GM12878 (cell line): ENCODE data around the gene COL17A1. TPM values are rescaled to one million over a fixed set of nuclear protein-coding genes. Genes with fewer than 3 reads are reported as not detected.

Experiments
- ATAC-seq: fragments of 200-7000 bp; cut with Tn5 transposase; 3 replicates; pipeline ENCODE4 v1.9.1; 2020; ENCODE audit warnings: mild to moderate bottlenecking, moderate library complexity
- BruUV-seq: library from RNA; stranded (reverse); fragments of 400-500 nt; replicated peaks from 2 replicates; lab custom pipeline; 2021; lab: Mats Ljungman, UMichigan
- CTCF ChIA-PET: fragments of 300-600 bp; sonication (Branson Sonifier 250); formaldehyde crosslinking; extraction: SDS; loops from one replicate; lab custom pipeline; 2021; ENCODE audit warnings: inconsistent platforms; lab: Yijun Ruan, JAX
- POLR2A ChIA-PET: fragments of 350-600 bp; formaldehyde crosslinking; extraction: SDS; loops from one replicate; lab custom pipeline; 2021; ENCODE audit warnings: inconsistent platforms; lab: Charles Lee
- RAD21 ChIA-PET: fragments of 300-600 bp; sonication (Branson Sonifier 250); formaldehyde crosslinking; loops from one replicate; lab custom pipeline; 2023; ENCODE audit warnings: antibody characterized with exemption; ENCODE audit not compliant: unreplicated experiment; lab: Charles Lee
- SMC1A ChIA-PET: fragments of 300-600 bp; sonication (Branson Sonifier 250); formaldehyde crosslinking; loops from one replicate; lab custom pipeline; 2023; ENCODE audit not compliant: unreplicated experiment, uncharacterized antibody; lab: Charles Lee
- DNase-seq: peaks from one replicate; pipeline ENCODE4 v3.0.0-alpha.2; 2011; ENCODE audit warnings: low read depth, low spot score
- FAIRE-seq: peaks from 3 replicates; lab custom pipeline; 2011; peaks lifted over from hg19 to GRCh38; lab: Jason Lieb, UNC
- H2AFZ ChIP-seq: 2 replicates; pipeline ENCODE4 v1.6.0; 2011; ENCODE audit warnings: low read depth, low read length, control low read depth; ENCODE audit not compliant: control insufficient read depth
- H3K27ac ChIP-seq: 2 replicates; pipeline ENCODE4 v1.5.1; 2011; ENCODE audit warnings: control low read depth; ENCODE audit not compliant: control insufficient read depth, insufficient read depth
- H3K27me3 ChIP-seq, 2 experiments: replicated peaks in 1 of 2; 2 replicates each; pipeline versions ENCODE4 v1.6.0 to v1.6.1; 2011; ENCODE audit warnings: low read length in 1 of 2; ENCODE audit not compliant: control insufficient read depth in 2 of 2, insufficient read depth in 2 of 2
- H3K36me3 ChIP-seq, 2 experiments: 2 replicates each; pipeline ENCODE4 v1.5.1; 2011; ENCODE audit warnings: low read length in 1 of 2; ENCODE audit not compliant: control insufficient read depth in 2 of 2, insufficient read depth in 2 of 2
- H3K4me1 ChIP-seq: 2 replicates; pipeline ENCODE4 v1.6.1; 2011; ENCODE audit warnings: mild to moderate bottlenecking, low read length, moderate library complexity, mixed read lengths; ENCODE audit not compliant: control insufficient read depth, insufficient read depth
- H3K4me2 ChIP-seq: 2 replicates; pipeline ENCODE4 v1.6.0; 2011; ENCODE audit warnings: control low read depth; ENCODE audit not compliant: control insufficient read depth, insufficient read depth
- H3K4me3 ChIP-seq: fragments of 200-600 bp; sonication (generic); 2 replicates; pipeline ENCODE4 v1.5.1; 2016
- H3K79me2 ChIP-seq: 2 replicates; pipeline ENCODE4 v1.6.0; 2011; ENCODE audit warnings: low read length; ENCODE audit not compliant: control insufficient read depth, insufficient read depth
- H3K9ac ChIP-seq: 2 replicates; pipeline ENCODE4 v1.8.0; 2011; ENCODE audit warnings: low read length, control low read depth, mixed read lengths; ENCODE audit not compliant: control insufficient read depth, insufficient read depth
- H3K9me3 ChIP-seq: replicated peaks from 3 replicates; pipeline ENCODE4 v1.5.1; 2011; ENCODE audit warnings: mild to moderate bottlenecking, low read length; ENCODE audit not compliant: control insufficient read depth, insufficient read depth
- H4K20me1 ChIP-seq: 2 replicates; pipeline ENCODE4 v1.6.0; 2011; ENCODE audit not compliant: control insufficient read depth, insufficient read depth
- HDAC2 ChIP-seq: fragments of 200-600 bp; sonication (generic); IDR thresholded peaks from 2 replicates; pipeline ENCODE4 v1.6.1; 2017
- MTA3 ChIP-seq: IDR thresholded peaks from 2 replicates; pipeline ENCODE4 v1.6.1; 2012; ENCODE audit warnings: low read length, inconsistent platforms, borderline replicate concordance
- PML ChIP-seq: IDR thresholded peaks from 2 replicates; pipeline ENCODE4 v1.6.1; 2012; ENCODE audit warnings: low read length, inconsistent platforms
- RAD51 ChIP-seq: fragments of 450-650 bp; IDR thresholded peaks from 2 replicates; pipeline ENCODE4 v1.6.1; 2016; ENCODE audit warnings: moderate library complexity, mild to moderate bottlenecking, inconsistent platforms
- RCOR1 ChIP-seq: conservative IDR thresholded peaks from 2 replicates; pipeline ENCODE4 v1.6.1; 2012; ENCODE audit warnings: low read depth, low read length, improper control_type of control experiment
- SIN3A ChIP-seq: IDR thresholded peaks from 2 replicates; pipeline ENCODE4 v1.6.1; 2012; ENCODE audit warnings: low read depth, low read length, improper control_type of control experiment
- SMAD1 ChIP-seq: fragments of 450-650 bp; IDR thresholded peaks from 2 replicates; pipeline ENCODE4 v1.6.1; 2018; ENCODE audit warnings: mild to moderate bottlenecking, low read depth; ENCODE audit not compliant: partially characterized antibody
- SMC3 ChIP-seq: IDR thresholded peaks from 2 replicates; pipeline ENCODE4 v1.6.1; 2011; ENCODE audit warnings: low read length, improper control_type of control experiment, borderline replicate concordance
- SP1 ChIP-seq: IDR thresholded peaks from one replicate; pipeline ENCODE4 v1.6.1; 2011; ENCODE audit warnings: low read depth, low read length
- SREBF1 ChIP-seq: IDR thresholded peaks from 2 replicates; pipeline ENCODE4 v1.6.1; 2012; ENCODE audit warnings: mild to moderate bottlenecking, low read length
- SRF ChIP-seq, 2 experiments: IDR thresholded peaks; 2 replicates each; pipeline ENCODE4 v1.6.1; 2011; ENCODE audit warnings: low read depth in 2 of 2, low read length in 2 of 2, mild to moderate bottlenecking in 1 of 2, moderate library complexity in 1 of 2
- TCF3 ChIP-seq: IDR thresholded peaks from 2 replicates; pipeline ENCODE4 v1.6.1; 2012; ENCODE audit warnings: low read depth, mild to moderate bottlenecking, low read length, borderline replicate concordance; ENCODE audit not compliant: insufficient read depth
- WGBS: methylation state at CpG from one replicate; pipeline ENCODE4 v1.1.6; 2016; ENCODE audit warnings: low lambda C conversion rate; ENCODE audit not compliant: insufficient replicate concordance, insufficient coverage; ENCODE audit errors: missing lambda C conversion rate; 5-methylcytosine and 5-hydroxymethylcytosine counted together
- in situ Hi-C: fragments of 300-500 bp; cut with MboI; formaldehyde crosslinking; loops from 9 replicates; pipeline ENCODE4 v1.14.3; 2018; ENCODE audit warnings: mixed read lengths
- intact Hi-C: fragments of 100-400 bp; cut with micrococcal nuclease; formaldehyde crosslinking; loops from one replicate; pipeline ENCODE4 v1.14.2; 2022; ENCODE audit not compliant: unreplicated experiment
- polyA plus RNA-seq, 11 experiments: library from polyadenylated mRNA; depleted of rRNA in 4 of 11; unstranded in 6 of 11; stranded (reverse) in 5 of 11; fragments of >200 nt; fragmentation: Nextera tagmentation in 4 of 11; fragmentation: Illumina TruSeq in 1 of 11; extraction: Ambion mirVana in 4 of 11; extraction: Trizol in 1 of 11; gene quantifications; 1 replicate in 1 of 11; 2 replicates in 10 of 11; pipeline versions ENCODE4 v1.2.1 to v1.2.3, GENCODE V29; 2011 to 2016; ENCODE audit warnings: inconsistent platforms in 2 of 11, missing spikeins in 2 of 11, low read depth in 1 of 11
- total RNA-seq, 4 experiments: library from RNA; depleted of rRNA in 3 of 4; stranded (reverse); fragments of >200 nt in 3 of 4; fragmentation: Illumina TruSeq in 1 of 4; extraction: Trizol in 1 of 4; gene quantifications; 2 replicates each; pipeline versions ENCODE4 v1.2.1 to v1.2.3, GENCODE V29; 2013 to 2021
- TF ChIP-seq, protein P1 (sequence below): fragments of 450-650 bp; IDR thresholded peaks from 2 replicates; pipeline ENCODE4 v1.6.1; 2018; ENCODE audit warnings: borderline replicate concordance, mild to moderate bottlenecking; ENCODE audit not compliant: partially characterized antibody
- TF ChIP-seq, protein P2 (sequence below): fragments of 450-650 bp; IDR thresholded peaks from 2 replicates; pipeline ENCODE4 v1.6.1; 2017; ENCODE audit warnings: borderline replicate concordance

The COL17A1 gene
- total and polyA plus RNA-seq, 10 of the 15 experiments (the other 5 are each of a cell fraction or from before 2014, with no cell fraction given): 0.08 to 0.22 TPM; not detected in 8

DNA sequence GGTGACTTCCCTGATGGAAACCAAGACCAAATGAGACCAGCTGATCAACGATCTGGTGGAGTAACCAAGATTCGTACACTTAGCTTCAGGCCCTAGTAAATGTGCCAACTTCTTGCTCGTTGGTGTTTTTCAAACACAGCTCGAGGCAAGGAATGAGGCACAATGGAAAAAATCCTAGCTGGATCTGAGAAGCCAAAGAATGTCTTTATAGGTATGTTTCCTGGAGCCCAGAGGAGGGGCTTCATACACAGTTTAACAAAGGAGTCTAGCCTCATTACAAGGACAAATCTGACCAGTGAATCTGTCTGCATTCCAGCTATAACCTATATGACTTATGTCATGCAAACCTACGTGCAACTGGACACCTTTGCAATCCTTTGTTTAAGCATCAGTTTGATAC is 3.7 kb downstream of the COL17A1 start:
- TF ChIP-seq, protein P1, sequence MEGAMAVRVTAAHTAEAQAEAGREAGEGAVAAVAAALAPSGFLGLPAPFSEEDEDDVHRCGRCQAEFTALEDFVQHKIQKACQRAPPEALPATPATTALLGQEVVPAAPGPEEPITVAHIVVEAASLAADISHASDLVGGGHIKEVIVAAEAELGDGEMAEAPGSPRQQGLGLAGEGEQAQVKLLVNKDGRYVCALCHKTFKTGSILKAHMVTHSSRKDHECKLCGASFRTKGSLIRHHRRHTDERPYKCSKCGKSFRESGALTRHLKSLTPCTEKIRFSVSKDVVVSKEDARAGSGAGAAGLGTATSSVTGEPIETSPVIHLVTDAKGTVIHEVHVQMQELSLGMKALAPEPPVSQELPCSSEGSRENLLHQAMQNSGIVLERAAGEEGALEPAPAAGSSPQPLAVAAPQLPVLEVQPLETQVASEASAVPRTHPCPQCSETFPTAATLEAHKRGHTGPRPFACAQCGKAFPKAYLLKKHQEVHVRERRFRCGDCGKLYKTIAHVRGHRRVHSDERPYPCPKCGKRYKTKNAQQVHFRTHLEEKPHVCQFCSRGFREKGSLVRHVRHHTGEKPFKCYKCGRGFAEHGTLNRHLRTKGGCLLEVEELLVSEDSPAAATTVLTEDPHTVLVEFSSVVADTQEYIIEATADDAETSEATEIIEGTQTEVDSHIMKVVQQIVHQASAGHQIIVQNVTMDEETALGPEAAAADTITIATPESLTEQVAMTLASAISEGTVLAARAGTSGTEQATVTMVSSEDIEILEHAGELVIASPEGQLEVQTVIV: no peak
- TF ChIP-seq SIN3A: no peak
- TF ChIP-seq, all 136 proteins: peak for 0
- Histone ChIP-seq H3K27ac (no peak overlapping the region), H3K4me3 (no peak overlapping the region), H3K27me3 (no peaks in the 10 kb centered on the region), H3K9ac (no peak overlapping the region), H3K36me3 (no peaks in the 10 kb centered on the region), H3K4me2 (no peak overlapping the region), H3K79me2 (no peaks in the 10 kb centered on the region), H3K9me3 (no peaks in the 10 kb centered on the region), H2AFZ (no peak overlapping the region), H4K20me1 (no peaks in the 10 kb centered on the region), H3K4me1 (no peaks in the 10 kb centered on the region)
- WGBS: 19% methylated on average over 5 of the region's 5 CpGs
- ChIA-PET POLR2A (interaction anchor here (0.6 to 1.3 kb wide), 2 partner anchors 40 to 388 kb away, joined by 3 to 5 read pairs; partner anchors contain the start of gene SFR1), CTCF (interaction anchor here (0.6 to 5.0 kb wide), 18 partner anchors 8 to 369 kb away, joined by 3 to 40 read pairs (median 4); partner anchors contain the start of gene SFR1), SMC1A (interaction anchor here (1.1 to 5.5 kb wide), 6 partner anchors 10 to 196 kb away, joined by 3 to 36 read pairs (median 4); partner anchors contain the start of gene SFR1), RAD21 (interaction anchor here (1.1 to 1.9 kb wide), 3 partner anchors 40 to 194 kb away, joined by 3 to 11 read pairs (median 4); partner anchors contain the start of gene SFR1)
- in situ Hi-C loops: no loop called here
- no peak for DNase-seq
- FAIRE-seq: no peak
- intact Hi-C loops: no loop called here
- no peak for ATAC-seq
- no TSS peak for BruUV-seq

DNA sequence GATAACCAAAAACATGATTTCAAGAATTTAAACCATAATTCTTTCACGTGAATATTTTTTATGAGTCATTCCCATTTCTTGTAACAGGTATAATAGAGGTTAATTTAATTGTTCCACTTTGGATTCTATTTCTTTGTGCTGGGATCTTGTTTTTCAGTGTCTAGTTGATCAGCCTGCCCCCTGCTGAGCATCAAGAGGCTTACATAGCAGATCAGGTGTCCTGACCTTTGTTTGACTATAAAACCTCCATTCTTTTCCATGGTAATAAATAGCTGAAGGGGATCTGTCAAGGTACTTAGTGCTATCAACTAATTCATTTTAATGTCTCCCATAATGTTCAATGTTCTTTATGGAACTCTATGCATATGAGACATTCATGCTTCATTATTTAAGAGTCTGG is 4.9 kb downstream of the COL17A1 start:
- H3K9ac ChIP-seq: no peak overlapping the region
- H3K36me3 ChIP-seq: no peaks in the 10 kb centered on the region
- ChIA-PET POLR2A (no interaction called here), SMC1A (interaction anchor here (1.0 to 5.5 kb wide), 8 partner anchors 13 to 190 kb away, joined by 3 to 36 read pairs (median 4); partner anchors contain the start of gene SFR1), RAD21 (interaction anchor here (1.2 to 1.6 kb wide), 3 partner anchors 41 to 193 kb away, joined by 3 to 9 read pairs (median 4); partner anchors contain the start of gene SFR1), CTCF (interaction anchor here (0.6 to 5.0 kb wide), 12 partner anchors 11 to 193 kb away, joined by 3 to 40 read pairs (median 4); partner anchors contain the start of gene SFR1)
- no TSS peak for BruUV-seq
- 0% methylated on average over 1 of the region's 1 CpG for WGBS
- no peaks in the 10 kb centered on the region for H3K79me2 ChIP-seq
- in situ Hi-C loops (no loop called here), intact Hi-C loops (loop anchor here (1.0 kb wide), 1 partner anchor 192 kb away; no protein-coding TSS in a partner anchor)
- no peak overlapping the region for H3K4me2 ChIP-seq
- peak; percentile 69 for ATAC-seq
- FAIRE-seq: no peak
- H3K4me1 ChIP-seq: no peaks in the 10 kb centered on the region
- H4K20me1 ChIP-seq: no peaks in the 10 kb centered on the region
- no peak overlapping the region for H2AFZ ChIP-seq
- no peaks in the 10 kb centered on the region for H3K27me3 ChIP-seq
- H3K4me3 ChIP-seq: no peak overlapping the region
- H3K27ac ChIP-seq: no peak overlapping the region
- DNase-seq: no peak
- no peaks in the 10 kb centered on the region for H3K9me3 ChIP-seq
- TF ChIP-seq SMC3 (peak; percentile 50; the same call in 1 of the 2 replicates), TCF3 (no peak), MTA3 (no peak), SMAD1 (no peak), RCOR1 (no peak), HDAC2 (no peak), PML (no peak), SP1 (no peak), RAD51 (no peak), SREBF1 (no peak), SRF (IDR thresholded peaks at IDR 0.05; ENCODE audit: low read depth in 2 of 2, low read length in 2 of 2) (no peak)
- TF ChIP-seq, protein P2, sequence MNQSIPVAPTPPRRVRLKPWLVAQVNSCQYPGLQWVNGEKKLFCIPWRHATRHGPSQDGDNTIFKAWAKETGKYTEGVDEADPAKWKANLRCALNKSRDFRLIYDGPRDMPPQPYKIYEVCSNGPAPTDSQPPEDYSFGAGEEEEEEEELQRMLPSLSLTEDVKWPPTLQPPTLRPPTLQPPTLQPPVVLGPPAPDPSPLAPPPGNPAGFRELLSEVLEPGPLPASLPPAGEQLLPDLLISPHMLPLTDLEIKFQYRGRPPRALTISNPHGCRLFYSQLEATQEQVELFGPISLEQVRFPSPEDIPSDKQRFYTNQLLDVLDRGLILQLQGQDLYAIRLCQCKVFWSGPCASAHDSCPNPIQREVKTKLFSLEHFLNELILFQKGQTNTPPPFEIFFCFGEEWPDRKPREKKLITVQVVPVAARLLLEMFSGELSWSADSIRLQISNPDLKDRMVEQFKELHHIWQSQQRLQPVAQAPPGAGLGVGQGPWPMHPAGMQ: no peak
